IPS-NIHi11 (cell line): Measurements from ENCODE around the gene PRSS56.

Experiments
- DNase-seq: peaks from one replicate; pipeline ENCODE4 v3.0.0; 2012; ENCODE audit warnings: mixed read lengths, low spot score

The PRSS56 gene

GRCh38 chr2:232502511-232502910, 17.7 kb upstream of the PRSS56 start:
- DNase-seq, result no peak

- DNase-seq, result peak; percentile 83
Observed at GRCh38 chr2:232502911-232503808, 17.0 kb upstream of the PRSS56 start.

GRCh38 chr2:232503809-232504323, 16.3 kb upstream of the PRSS56 start:
- no peak for DNase-seq

GRCh38 chr2:232504438-232504837, 15.8 kb upstream of the PRSS56 start:
- DNase-seq, result no peak

- no peak for DNase-seq
Observed at GRCh38 chr2:232505856-232506255, 14.3 kb upstream of the PRSS56 start.

- DNase-seq, result no peak
Observed at GRCh38 chr2:232506709-232507108, 13.5 kb upstream of the PRSS56 start.

- no peak for DNase-seq
Observed at GRCh38 chr2:232508251-232508650, 11.9 kb upstream of the PRSS56 start.

GRCh38 chr2:232511336-232511890, 8.8 kb upstream of the PRSS56 start:
- DNase-seq, result no peak

- DNase-seq, result no peak
Observed at GRCh38 chr2:232512602-232513001, 7.6 kb upstream of the PRSS56 start.

- no peak for DNase-seq
Observed at GRCh38 chr2:232513353-232513752, 6.8 kb upstream of the PRSS56 start.

GRCh38 chr2:232515639-232516038, 4.5 kb upstream of the PRSS56 start:
- no peak for DNase-seq

GRCh38 chr2:232516551-232516950, 3.6 kb upstream of the PRSS56 start:
- DNase-seq, result no peak

GRCh38 chr2:232518844-232519243, 1.3 kb upstream of the PRSS56 start:
- DNase-seq, result no peak

- DNase-seq, result no peak
Observed at GRCh38 chr2:232520489-232520888, 301 bp downstream of the PRSS56 start.

- DNase-seq, result no peak
Observed at GRCh38 chr2:232521098-232521497, 910 bp downstream of the PRSS56 start.

- DNase-seq, result peak; percentile 95
Observed at GRCh38 chr2:232521959-232522622, 1.9 kb downstream of the PRSS56 start.

GRCh38 chr2:232522623-232523401, 2.6 kb downstream of the PRSS56 start:
- no peak for DNase-seq

GRCh38 chr2:232523402-232523681, 3.2 kb downstream of the PRSS56 start:
- DNase-seq, result no peak

- DNase-seq, result peak; percentile 85
Observed at GRCh38 chr2:232523682-232524597, 3.8 kb downstream of the PRSS56 start.

- no peak for DNase-seq
Observed at GRCh38 chr2:232524771-232525170, 4.6 kb downstream of the PRSS56 start.

GRCh38 chr2:232525199-232525598, 5.0 kb downstream of the PRSS56 start:
- DNase-seq, result no peak
